Progenitor cell of endocrine pancreas (in vitro differentiated cells): ENCODE data around the gene SEMA6D. TPM values are rescaled to one million over a fixed set of nuclear protein-coding genes. Genes with fewer than 3 reads are reported as not detected.

ENCODE experiments used
- DNase-seq: peaks from one replicate; pipeline ENCODE4 v3.0.0; 2021; ENCODE audit warnings: low spot score; ENCODE audit not compliant: unreplicated experiment
- H3K27ac Mint-ChIP-seq: 2 replicates; pipeline ENCODE4 v1.8.0; 2021; ENCODE audit warnings: mild to moderate bottlenecking, moderate library complexity, mixed read lengths
- H3K27me3 Mint-ChIP-seq: 2 replicates; pipeline ENCODE4 v1.8.0; 2021; ENCODE audit warnings: mixed read lengths
- H3K36me3 Mint-ChIP-seq: 2 replicates; pipeline ENCODE4 v1.8.0; 2022; ENCODE audit warnings: mixed read lengths; ENCODE audit not compliant: insufficient read depth
- H3K4me1 Mint-ChIP-seq: 2 replicates; pipeline ENCODE4 v1.8.0; 2021; ENCODE audit warnings: low read depth, mixed read lengths
- H3K4me3 Mint-ChIP-seq: 2 replicates; pipeline ENCODE4 v1.8.0; 2021; ENCODE audit warnings: low read depth, mild to moderate bottlenecking, moderate library complexity, mixed read lengths
- H3K9me3 Mint-ChIP-seq: 2 replicates; pipeline ENCODE4 v1.8.0; 2021; ENCODE audit warnings: low read depth, mixed read lengths
- CTCF ChIP-seq: fragments of 200-600 bp; sonication (generic); IDR thresholded peaks from one replicate; pipeline ENCODE4 v1.5.0; 2021; ENCODE audit warnings: antibody characterized with exemption, mild to moderate bottlenecking; ENCODE audit not compliant: unreplicated experiment
- total RNA-seq: library from RNA; stranded (reverse); gene quantifications from 2 replicates; pipeline ENCODE4 v1.2.1, GENCODE V29; 2021

The SEMA6D gene
- total RNA-seq, 1 donor from 2014 or later, result 10.6 TPM

GRCh38 chr15:47708161-47708980 lies 8.9 kb upstream of the SEMA6D start:
- Mint-ChIP-seq H3K4me3 (no peak overlapping the region), H3K4me1 (no peaks in the 10 kb centered on the region), H3K36me3 (no peaks in the 10 kb centered on the region), H3K27me3 (peaks cover 2% of the 10 kb centered on the region), H3K27ac (no peak overlapping the region), H3K9me3 (no peaks in the 10 kb centered on the region)
- no peak for DNase-seq
- TF ChIP-seq CTCF, result no peak

DNA sequence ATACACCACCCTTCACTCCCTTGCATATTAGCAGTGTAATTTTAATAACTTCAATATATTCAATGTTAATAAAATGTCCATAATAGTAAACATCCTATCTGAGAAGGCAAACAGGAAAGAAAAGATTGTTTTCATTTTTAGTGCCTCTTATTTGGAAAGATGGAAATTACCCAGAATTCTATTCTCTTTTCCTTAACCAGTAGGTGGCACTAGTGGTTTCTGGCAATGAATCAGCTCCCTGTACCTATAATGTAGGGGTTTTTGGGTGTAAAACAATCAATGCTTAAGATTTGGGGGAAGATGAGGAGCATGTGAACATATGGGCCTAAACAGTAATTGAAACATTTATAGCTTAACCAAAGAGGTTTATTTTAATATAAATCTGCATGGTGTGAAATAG lies 5.7 kb upstream of the SEMA6D start:
- H3K27ac Mint-ChIP-seq, result no peak overlapping the region

GRCh38 chr15:47715402-47715801 lies 1.9 kb upstream of the SEMA6D start:
- Mint-ChIP-seq H3K27ac (no peak overlapping the region), H3K4me3 (no peak overlapping the region), H3K27me3 (peaks cover 20% of the 10 kb centered on the region), H3K9me3 (no peaks in the 10 kb centered on the region), H3K4me1 (peaks cover 17% of the 10 kb centered on the region), H3K36me3 (no peaks in the 10 kb centered on the region)
- no peak for TF ChIP-seq CTCF
- no peak for DNase-seq

More for the DNA sequence above, 5.7 kb upstream of the SEMA6D start:
- no peaks in the 10 kb centered on the region for H3K9me3 Mint-ChIP-seq
- peak; percentile 61 for TF ChIP-seq CTCF
- no peak overlapping the region for H3K4me3 Mint-ChIP-seq
- no peaks in the 10 kb centered on the region for H3K4me1 Mint-ChIP-seq
- H3K27me3 Mint-ChIP-seq, result peaks cover 7% of the 10 kb centered on the region
- DNase-seq, result no peak
- no peaks in the 10 kb centered on the region for H3K36me3 Mint-ChIP-seq

DNA sequence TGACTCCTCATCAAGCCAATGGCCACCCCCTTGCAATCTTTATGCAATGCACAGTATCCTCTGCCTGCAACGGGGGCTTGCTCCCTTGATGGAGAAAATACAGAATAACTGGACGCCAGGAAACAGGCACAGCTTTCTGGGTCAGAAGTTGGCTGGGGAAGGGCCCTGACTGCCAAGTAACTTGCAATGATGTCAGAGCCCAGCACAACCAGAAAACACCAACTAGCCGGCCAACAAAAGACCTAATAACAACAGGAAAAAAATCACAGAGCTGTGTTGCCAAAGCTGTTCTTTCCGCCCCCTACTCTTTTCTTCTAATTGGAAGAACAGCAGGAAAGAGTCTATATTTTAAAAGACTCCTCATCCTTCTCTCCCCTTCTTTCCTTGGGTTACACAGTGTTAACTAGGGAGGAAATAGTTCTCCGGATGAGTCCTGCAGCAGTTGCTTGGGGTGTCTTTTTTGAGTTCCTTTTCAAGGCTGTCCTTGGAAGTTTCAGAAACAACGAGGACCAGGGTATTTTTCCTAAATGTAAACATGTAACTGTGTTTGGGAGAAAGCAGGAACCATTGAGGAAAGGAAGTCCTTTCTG lies 1.4 kb upstream of the SEMA6D start:
- DNase-seq, result no peak
- H3K36me3 Mint-ChIP-seq, result no peaks in the 10 kb centered on the region
- no peak for TF ChIP-seq CTCF
- peaks cover 20% of the 10 kb centered on the region for H3K27me3 Mint-ChIP-seq
- no peak overlapping the region for H3K4me3 Mint-ChIP-seq
- H3K27ac Mint-ChIP-seq, result no peak overlapping the region
- no peaks in the 10 kb centered on the region for H3K9me3 Mint-ChIP-seq
- H3K4me1 Mint-ChIP-seq, result peaks cover 18% of the 10 kb centered on the region

GRCh38 chr15:47716516-47716915 lies 789 bp upstream of the SEMA6D start:
- no peak for DNase-seq
- Mint-ChIP-seq H3K27ac (no peak overlapping the region), H3K4me3 (peak overlapping the region; percentile 77), H3K4me1 (peaks cover 22% of the 10 kb centered on the region), H3K36me3 (no peaks in the 10 kb centered on the region), H3K9me3 (no peaks in the 10 kb centered on the region), H3K27me3 (peaks cover 20% of the 10 kb centered on the region)
- no peak for TF ChIP-seq CTCF
